H1 (cell line): ENCODE results near the gene XIAP. TPM values are rescaled to one million over a fixed set of nuclear protein-coding genes. Genes with fewer than 3 reads are reported as not detected.

Experiments used
- BRCA1 ChIP-seq: IDR thresholded peaks from 2 replicates; pipeline ENCODE4 v1.6.1; 2012; ENCODE audit warnings: low read depth, low read length, improper control_type of control experiment
- CEBPB ChIP-seq: IDR thresholded peaks from 2 replicates; pipeline ENCODE4 v1.6.1; 2012; ENCODE audit warnings: low read depth, low read length
- CREB1 ChIP-seq: IDR thresholded peaks from 2 replicates; pipeline ENCODE4 v1.6.1; 2012; ENCODE audit warnings: inconsistent platforms
- HDAC6 ChIP-seq: IDR thresholded peaks from one replicate; pipeline ENCODE4 v1.7.1; 2012; ENCODE audit warnings: low read depth, mild to moderate bottlenecking, inconsistent platforms, low read length, moderate library complexity
- KDM1A ChIP-seq: fragments of 200-600, 300-600 bp; sonication (generic); IDR thresholded peaks from 2 replicates; pipeline ENCODE4 v1.7.1; 2016; ENCODE audit warnings: mild to moderate bottlenecking, low read length, borderline replicate concordance
- KDM5A ChIP-seq: fragments of 200-600 bp; IDR thresholded peaks from 2 replicates; pipeline ENCODE4 v1.7.1; 2012; ENCODE audit warnings: mild to moderate bottlenecking, low read length, inconsistent platforms, mixed read lengths
- SIRT6 ChIP-seq: IDR thresholded peaks from one replicate; pipeline ENCODE4 v1.7.1; 2012; ENCODE audit warnings: low read length, inconsistent platforms
- SP2 ChIP-seq: IDR thresholded peaks from 2 replicates; pipeline ENCODE4 v1.6.1; 2012; ENCODE audit warnings: mild to moderate bottlenecking, low read length, inconsistent platforms
- SP4 ChIP-seq: IDR thresholded peaks from 2 replicates; pipeline ENCODE4 v1.6.1; 2012; ENCODE audit warnings: low read length, inconsistent platforms
- SRF ChIP-seq: IDR thresholded peaks from 2 replicates; pipeline ENCODE4 v1.6.1; 2011; ENCODE audit warnings: mild to moderate bottlenecking, low read depth, low read length, moderate library complexity
- TEAD4 ChIP-seq: IDR thresholded peaks from 2 replicates; pipeline ENCODE4 v1.6.1; 2012; ENCODE audit warnings: low read depth, low read length, inconsistent platforms, mixed read lengths
- polyA plus RNA-seq, 7 experiments: library from polyadenylated mRNA; depleted of rRNA in 3 of 7; stranded (reverse) in 5 of 7; unstranded in 2 of 7; fragments of >200 nt in 5 of 7; fragments of 200-250 nt in 2 of 7; gene quantifications; 1 replicate in 5 of 7; 2 replicates in 1 of 7; 4 replicates in 1 of 7; pipeline versions ENCODE4 v1.2.1 to v1.2.3, GENCODE V29; 2011 to 2013; ENCODE audit warnings: missing spikeins in 2 of 7, mixed read lengths in 2 of 7
- total RNA-seq: library from RNA; stranded (reverse); fragmentation: NEBNext Ultra II Directional; extraction: Animal tissue kit (Norgen Biotek cat#: 25700); gene quantifications from 2 replicates; pipeline ENCODE4 v1.2.1, GENCODE V29; 2021
- TF ChIP-seq, protein P1 (sequence below): fragments of 300-600 bp; sonication (generic); IDR thresholded peaks from 2 replicates; pipeline ENCODE4 v1.7.1; 2012; ENCODE audit warnings: low read length, moderate library complexity, mild to moderate bottlenecking, inconsistent platforms; ENCODE audit not compliant: insufficient replicate concordance
- TF ChIP-seq, protein P2 (sequence below): IDR thresholded peaks from 2 replicates; pipeline ENCODE4 v1.6.1; 2011; ENCODE audit warnings: low read depth, mild to moderate bottlenecking, low read length; ENCODE audit not compliant: insufficient read depth

XIAP gene
- total and polyA plus RNA-seq, 2 of the 8 experiments (the other 6 are each of a cell fraction or from before 2014, with no cell fraction given): 5.9 to 44.7 TPM

DNA sequence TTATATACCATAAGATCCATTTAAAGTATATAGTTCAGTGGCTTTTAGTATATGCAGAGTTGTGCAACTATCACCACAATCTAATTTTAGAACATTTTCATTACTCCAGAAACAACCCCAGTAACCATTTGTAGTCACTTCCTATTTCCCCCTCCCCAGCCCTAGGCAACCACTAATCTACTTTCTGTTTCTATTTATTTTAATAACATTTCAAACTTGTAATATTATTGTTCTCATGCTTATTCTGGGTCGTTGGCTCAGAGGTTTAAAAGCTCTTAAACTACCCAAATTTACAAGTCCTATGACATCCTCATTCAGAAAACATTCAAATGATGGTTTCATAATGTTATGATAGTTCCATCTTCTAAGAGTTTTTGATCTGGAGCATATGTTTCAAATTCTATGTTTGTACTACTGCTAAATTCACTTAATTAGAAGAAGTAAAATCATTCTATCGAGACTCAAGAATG, 18.4 kb downstream of the XIAP start (continued):
- TF ChIP-seq, protein P1, sequence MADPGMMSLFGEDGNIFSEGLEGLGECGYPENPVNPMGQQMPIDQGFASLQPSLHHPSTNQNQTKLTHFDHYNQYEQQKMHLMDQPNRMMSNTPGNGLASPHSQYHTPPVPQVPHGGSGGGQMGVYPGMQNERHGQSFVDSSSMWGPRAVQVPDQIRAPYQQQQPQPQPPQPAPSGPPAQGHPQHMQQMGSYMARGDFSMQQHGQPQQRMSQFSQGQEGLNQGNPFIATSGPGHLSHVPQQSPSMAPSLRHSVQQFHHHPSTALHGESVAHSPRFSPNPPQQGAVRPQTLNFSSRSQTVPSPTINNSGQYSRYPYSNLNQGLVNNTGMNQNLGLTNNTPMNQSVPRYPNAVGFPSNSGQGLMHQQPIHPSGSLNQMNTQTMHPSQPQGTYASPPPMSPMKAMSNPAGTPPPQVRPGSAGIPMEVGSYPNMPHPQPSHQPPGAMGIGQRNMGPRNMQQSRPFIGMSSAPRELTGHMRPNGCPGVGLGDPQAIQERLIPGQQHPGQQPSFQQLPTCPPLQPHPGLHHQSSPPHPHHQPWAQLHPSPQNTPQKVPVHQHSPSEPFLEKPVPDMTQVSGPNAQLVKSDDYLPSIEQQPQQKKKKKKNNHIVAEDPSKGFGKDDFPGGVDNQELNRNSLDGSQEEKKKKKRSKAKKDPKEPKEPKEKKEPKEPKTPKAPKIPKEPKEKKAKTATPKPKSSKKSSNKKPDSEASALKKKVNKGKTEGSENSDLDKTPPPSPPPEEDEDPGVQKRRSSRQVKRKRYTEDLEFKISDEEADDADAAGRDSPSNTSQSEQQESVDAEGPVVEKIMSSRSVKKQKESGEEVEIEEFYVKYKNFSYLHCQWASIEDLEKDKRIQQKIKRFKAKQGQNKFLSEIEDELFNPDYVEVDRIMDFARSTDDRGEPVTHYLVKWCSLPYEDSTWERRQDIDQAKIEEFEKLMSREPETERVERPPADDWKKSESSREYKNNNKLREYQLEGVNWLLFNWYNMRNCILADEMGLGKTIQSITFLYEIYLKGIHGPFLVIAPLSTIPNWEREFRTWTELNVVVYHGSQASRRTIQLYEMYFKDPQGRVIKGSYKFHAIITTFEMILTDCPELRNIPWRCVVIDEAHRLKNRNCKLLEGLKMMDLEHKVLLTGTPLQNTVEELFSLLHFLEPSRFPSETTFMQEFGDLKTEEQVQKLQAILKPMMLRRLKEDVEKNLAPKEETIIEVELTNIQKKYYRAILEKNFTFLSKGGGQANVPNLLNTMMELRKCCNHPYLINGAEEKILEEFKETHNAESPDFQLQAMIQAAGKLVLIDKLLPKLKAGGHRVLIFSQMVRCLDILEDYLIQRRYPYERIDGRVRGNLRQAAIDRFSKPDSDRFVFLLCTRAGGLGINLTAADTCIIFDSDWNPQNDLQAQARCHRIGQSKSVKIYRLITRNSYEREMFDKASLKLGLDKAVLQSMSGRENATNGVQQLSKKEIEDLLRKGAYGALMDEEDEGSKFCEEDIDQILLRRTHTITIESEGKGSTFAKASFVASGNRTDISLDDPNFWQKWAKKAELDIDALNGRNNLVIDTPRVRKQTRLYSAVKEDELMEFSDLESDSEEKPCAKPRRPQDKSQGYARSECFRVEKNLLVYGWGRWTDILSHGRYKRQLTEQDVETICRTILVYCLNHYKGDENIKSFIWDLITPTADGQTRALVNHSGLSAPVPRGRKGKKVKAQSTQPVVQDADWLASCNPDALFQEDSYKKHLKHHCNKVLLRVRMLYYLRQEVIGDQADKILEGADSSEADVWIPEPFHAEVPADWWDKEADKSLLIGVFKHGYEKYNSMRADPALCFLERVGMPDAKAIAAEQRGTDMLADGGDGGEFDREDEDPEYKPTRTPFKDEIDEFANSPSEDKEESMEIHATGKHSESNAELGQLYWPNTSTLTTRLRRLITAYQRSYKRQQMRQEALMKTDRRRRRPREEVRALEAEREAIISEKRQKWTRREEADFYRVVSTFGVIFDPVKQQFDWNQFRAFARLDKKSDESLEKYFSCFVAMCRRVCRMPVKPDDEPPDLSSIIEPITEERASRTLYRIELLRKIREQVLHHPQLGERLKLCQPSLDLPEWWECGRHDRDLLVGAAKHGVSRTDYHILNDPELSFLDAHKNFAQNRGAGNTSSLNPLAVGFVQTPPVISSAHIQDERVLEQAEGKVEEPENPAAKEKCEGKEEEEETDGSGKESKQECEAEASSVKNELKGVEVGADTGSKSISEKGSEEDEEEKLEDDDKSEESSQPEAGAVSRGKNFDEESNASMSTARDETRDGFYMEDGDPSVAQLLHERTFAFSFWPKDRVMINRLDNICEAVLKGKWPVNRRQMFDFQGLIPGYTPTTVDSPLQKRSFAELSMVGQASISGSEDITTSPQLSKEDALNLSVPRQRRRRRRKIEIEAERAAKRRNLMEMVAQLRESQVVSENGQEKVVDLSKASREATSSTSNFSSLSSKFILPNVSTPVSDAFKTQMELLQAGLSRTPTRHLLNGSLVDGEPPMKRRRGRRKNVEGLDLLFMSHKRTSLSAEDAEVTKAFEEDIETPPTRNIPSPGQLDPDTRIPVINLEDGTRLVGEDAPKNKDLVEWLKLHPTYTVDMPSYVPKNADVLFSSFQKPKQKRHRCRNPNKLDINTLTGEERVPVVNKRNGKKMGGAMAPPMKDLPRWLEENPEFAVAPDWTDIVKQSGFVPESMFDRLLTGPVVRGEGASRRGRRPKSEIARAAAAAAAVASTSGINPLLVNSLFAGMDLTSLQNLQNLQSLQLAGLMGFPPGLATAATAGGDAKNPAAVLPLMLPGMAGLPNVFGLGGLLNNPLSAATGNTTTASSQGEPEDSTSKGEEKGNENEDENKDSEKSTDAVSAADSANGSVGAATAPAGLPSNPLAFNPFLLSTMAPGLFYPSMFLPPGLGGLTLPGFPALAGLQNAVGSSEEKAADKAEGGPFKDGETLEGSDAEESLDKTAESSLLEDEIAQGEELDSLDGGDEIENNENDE: no peak
- no peak for TF ChIP-seq SRF
- TF ChIP-seq SIRT6: no peak
- TF ChIP-seq CEBPB: no peak
- TF ChIP-seq BRCA1: no peak
- no peak for TF ChIP-seq KDM5A
- TF ChIP-seq TEAD4: no peak
- no peak for TF ChIP-seq HDAC6
- no peak for TF ChIP-seq SP4
- no peak for TF ChIP-seq KDM1A
- TF ChIP-seq, protein P2, sequence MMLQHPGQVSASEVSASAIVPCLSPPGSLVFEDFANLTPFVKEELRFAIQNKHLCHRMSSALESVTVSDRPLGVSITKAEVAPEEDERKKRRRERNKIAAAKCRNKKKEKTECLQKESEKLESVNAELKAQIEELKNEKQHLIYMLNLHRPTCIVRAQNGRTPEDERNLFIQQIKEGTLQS: no peak
- no peak for TF ChIP-seq SP2
- no peak for TF ChIP-seq CREB1
